CD4-positive, alpha-beta T cell treated with Interleukin-15 for 4 hours (primary cell): ENCODE measurements around the gene PRR5.

ENCODE experiments used
- DNase-seq: peaks from one replicate; pipeline ENCODE4 v3.0.0-alpha.2; 2020; ENCODE audit warnings: low spot score

PRR5 gene

GRCh38 chr22:44718418-44718817 is 16.4 kb downstream of the PRR5 start:
- DNase-seq, result no peak

- DNase-seq, result no peak
These were observed 17.8 kb downstream of the PRR5 start for GRCh38 chr22:44719586-44720368.

GRCh38 chr22:44721213-44721612 is 19.2 kb downstream of the PRR5 start:
- no peak for DNase-seq

GRCh38 chr22:44722611-44723010 is 20.6 kb downstream of the PRR5 start:
- DNase-seq, result no peak

GRCh38 chr22:44723801-44724200 is 21.8 kb downstream of the PRR5 start:
- no peak for DNase-seq

- DNase-seq, result no peak
These were observed 22.4 kb downstream of the PRR5 start for GRCh38 chr22:44724416-44724815.

GRCh38 chr22:44724859-44725258 is 22.9 kb downstream of the PRR5 start:
- DNase-seq, result no peak

- no peak for DNase-seq
These were observed 24.4 kb downstream of the PRR5 start for GRCh38 chr22:44726439-44726838.

- no peak for DNase-seq
These were observed 25.1 kb downstream of the PRR5 start for GRCh38 chr22:44727148-44727547.

GRCh38 chr22:44727709-44728108 is 25.7 kb downstream of the PRR5 start:
- no peak for DNase-seq

GRCh38 chr22:44728761-44729324 is 26.8 kb downstream of the PRR5 start:
- DNase-seq, result no peak

GRCh38 chr22:44729391-44730021 is 27.5 kb downstream of the PRR5 start:
- DNase-seq, result no peak

GRCh38 chr22:44730022-44730393 is 28.0 kb downstream of the PRR5 start:
- DNase-seq, result no peak

GRCh38 chr22:44730490-44731356 is 28.7 kb downstream of the PRR5 start:
- no peak for DNase-seq

- DNase-seq, result no peak
These were observed 29.5 kb downstream of the PRR5 start for GRCh38 chr22:44731357-44731970.

GRCh38 chr22:44732017-44732561 is 30.1 kb downstream of the PRR5 start:
- no peak for DNase-seq

- DNase-seq, result no peak
These were observed 30.7 kb downstream of the PRR5 start for GRCh38 chr22:44732661-44733060.

GRCh38 chr22:44733426-44734106 is 31.6 kb downstream of the PRR5 start:
- DNase-seq, result no peak

- no peak for DNase-seq
These were observed 32.3 kb downstream of the PRR5 start for GRCh38 chr22:44734278-44734677.

- no peak for DNase-seq
These were observed 33.0 kb downstream of the PRR5 start for GRCh38 chr22:44734801-44735517.
